ENCODE results near the gene BBS4. TPM values are rescaled to one million over a fixed set of nuclear protein-coding genes. Genes with fewer than 3 reads are reported as not detected.
A peak's percentile ranks its signal among the peaks of the same experiment; 100 is the strongest.

The BBS4 gene
- total and polyA plus RNA-seq, 12 donors = 13.6 to 44.1 (median 23.5) TPM

GRCh38 chr15:72676838-72677237, 9.2 kb upstream of the BBS4 start:
- Histone ChIP-seq H3K4me1 (replicated peaks in 1 of 2) (no peaks in the 10 kb centered on the region), H3K27me3 (peaks cover 5% of the 10 kb centered on the region), H3K36me3 (replicated peaks in 1 of 2) (no peaks in the 10 kb centered on the region), H3K27ac (no peak overlapping the region), H3K9me3 (replicated peaks in 1 of 3) (no peaks in the 10 kb centered on the region), H3K4me3 (no peak overlapping the region)
- 83 to 87% (median 86%) methylated on average over 4 of the region's 4 CpGs for WGBS, 4 donors
- no peak for DNase-seq
- no peak for TF ChIP-seq POLR2A (IDR thresholded peaks at IDR 0.05)
- TF ChIP-seq CTCF (IDR thresholded peaks at IDR 0.05) = no peak
- intact Hi-C loops (cut with DNase I) = loop anchor here in 1 of 2 donors (10.0 kb wide), 1 partner anchor 82 kb away; no protein-coding TSS in a partner anchor

GRCh38 chr15:72680931-72681330, 5.1 kb upstream of the BBS4 start:
- intact Hi-C loops (cut with DNase I) = no loop called here
- Histone ChIP-seq H3K27me3 (peaks cover 5% of the 10 kb centered on the region), H3K9me3 (replicated peaks in 1 of 3) (no peaks in the 10 kb centered on the region), H3K4me1 (replicated peaks in 1 of 2) (peaks cover 0 to 7% of the 10 kb centered on the region in 2 donors), H3K27ac (no peak overlapping the region), H3K4me3 (no peak overlapping the region), H3K36me3 (replicated peaks in 1 of 2) (no peaks in the 10 kb centered on the region)
- TF ChIP-seq POLR2A (IDR thresholded peaks at IDR 0.05) (no peak), CTCF (IDR thresholded peaks at IDR 0.05) (no peak)
- 53 to 63% (median 55%) methylated on average over 3 of the region's 3 CpGs for WGBS, 4 donors
- DNase-seq = no peak

- TF ChIP-seq POLR2A (IDR thresholded peaks at IDR 0.05) (no peak), CTCF (IDR thresholded peaks at IDR 0.05) (no peak)
- intact Hi-C loops (cut with DNase I) = no loop called here
- Histone ChIP-seq H3K27ac (no peak overlapping the region), H3K36me3 (replicated peaks in 1 of 2) (no peaks in the 10 kb centered on the region), H3K9me3 (replicated peaks in 1 of 3) (no peaks in the 10 kb centered on the region), H3K27me3 (peaks cover 5% of the 10 kb centered on the region), H3K4me1 (replicated peaks in 1 of 2) (peaks cover 0 to 11% of the 10 kb centered on the region in 2 donors), H3K4me3 (no peak overlapping the region)
- 80 to 92% (median 88%) methylated on average over 3 of the region's 3 CpGs for WGBS, 4 donors
- DNase-seq = no peak
Observed at GRCh38 chr15:72682772-72683171, 3.2 kb upstream of the BBS4 start.

GRCh38 chr15:72685301-72685924, 594 bp upstream of the BBS4 start:
- Histone ChIP-seq H3K4me3 (peak overlapping the region; percentile 54 to 93 (median 65)), H3K27me3 (no peaks in the 10 kb centered on the region), H3K4me1 (replicated peaks in 1 of 2) (peaks cover 0 to 11% of the 10 kb centered on the region in 2 donors), H3K27ac (peak overlapping the region; percentile 67 to 97 (median 88)), H3K9me3 (replicated peaks in 1 of 3) (no peaks in the 10 kb centered on the region), H3K36me3 (replicated peaks in 1 of 2) (no peaks in the 10 kb centered on the region)
- WGBS, 4 donors = 23 to 29% (median 29%) methylated on average over 23 of the region's 23 CpGs
- TF ChIP-seq CTCF (IDR thresholded peaks at IDR 0.05) = peak in 3 of 6 experiments; percentile 24 to 37 (median 26)
- no peak for TF ChIP-seq POLR2A (IDR thresholded peaks at IDR 0.05)
- intact Hi-C loops (cut with DNase I) = no loop called here
- no peak for DNase-seq
